HTR-8/SVneo (cell line): Measurements from ENCODE around the gene RFX2.
A peak's percentile ranks its signal among the peaks of the same experiment; 100 is the strongest.
"Not testable (repeated sequence)": the region's sequence is repeated elsewhere in the genome, so short reads cannot be mapped to it uniquely, and the experiment has no call there.

ENCODE experiments used
- DNase-seq: peaks from one replicate; pipeline ENCODE4 v3.0.0; 2011; ENCODE audit warnings: low spot score, mixed read lengths; ENCODE audit not compliant: insufficient read length
- FAIRE-seq: peaks from 2 replicates; lab custom pipeline; 2011; peaks lifted over from hg19 to GRCh38; lab: Jason Lieb, UNC

RFX2 gene

DNA sequence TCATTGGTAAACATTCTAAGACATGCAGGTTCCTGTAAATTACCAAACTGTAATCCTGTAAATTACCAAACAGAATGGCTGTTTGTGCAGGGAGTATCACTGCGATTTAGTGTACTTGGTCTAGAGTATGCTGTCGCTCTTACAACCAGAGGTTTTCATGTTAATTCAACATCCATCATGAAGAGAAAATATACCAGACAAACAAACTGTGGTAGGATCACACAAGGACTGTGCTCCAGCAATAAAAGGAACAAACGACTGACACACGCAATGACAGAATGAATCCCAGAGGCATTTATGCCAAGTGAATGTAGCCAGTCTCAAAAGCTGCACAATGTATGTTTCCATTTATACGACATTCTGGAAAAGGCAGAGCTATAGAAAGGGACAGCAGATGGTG lies 31.2 kb downstream of the RFX2 start:
- FAIRE-seq = no peak
- no peak for DNase-seq

DNA sequence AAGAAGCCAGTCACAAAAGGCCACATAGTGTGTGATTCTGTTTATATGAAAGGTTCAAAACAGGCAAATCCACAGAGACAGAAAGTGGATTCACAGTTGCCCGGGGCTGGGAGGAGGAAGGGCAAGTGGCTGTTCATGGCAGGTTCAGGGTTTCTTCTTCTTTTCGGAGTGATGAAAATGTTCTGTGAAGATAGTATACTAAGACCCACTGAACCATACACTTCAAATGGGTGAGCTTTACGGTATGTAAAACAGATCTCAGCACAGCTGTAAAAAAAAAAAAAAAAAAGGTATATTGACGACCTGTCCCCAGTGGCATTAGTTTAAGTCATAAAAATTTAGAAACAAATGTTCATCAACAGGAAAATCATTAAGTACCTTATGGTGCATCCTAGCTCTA lies 32.2 kb downstream of the RFX2 start:
- no peak for DNase-seq
- FAIRE-seq = no peak

DNA sequence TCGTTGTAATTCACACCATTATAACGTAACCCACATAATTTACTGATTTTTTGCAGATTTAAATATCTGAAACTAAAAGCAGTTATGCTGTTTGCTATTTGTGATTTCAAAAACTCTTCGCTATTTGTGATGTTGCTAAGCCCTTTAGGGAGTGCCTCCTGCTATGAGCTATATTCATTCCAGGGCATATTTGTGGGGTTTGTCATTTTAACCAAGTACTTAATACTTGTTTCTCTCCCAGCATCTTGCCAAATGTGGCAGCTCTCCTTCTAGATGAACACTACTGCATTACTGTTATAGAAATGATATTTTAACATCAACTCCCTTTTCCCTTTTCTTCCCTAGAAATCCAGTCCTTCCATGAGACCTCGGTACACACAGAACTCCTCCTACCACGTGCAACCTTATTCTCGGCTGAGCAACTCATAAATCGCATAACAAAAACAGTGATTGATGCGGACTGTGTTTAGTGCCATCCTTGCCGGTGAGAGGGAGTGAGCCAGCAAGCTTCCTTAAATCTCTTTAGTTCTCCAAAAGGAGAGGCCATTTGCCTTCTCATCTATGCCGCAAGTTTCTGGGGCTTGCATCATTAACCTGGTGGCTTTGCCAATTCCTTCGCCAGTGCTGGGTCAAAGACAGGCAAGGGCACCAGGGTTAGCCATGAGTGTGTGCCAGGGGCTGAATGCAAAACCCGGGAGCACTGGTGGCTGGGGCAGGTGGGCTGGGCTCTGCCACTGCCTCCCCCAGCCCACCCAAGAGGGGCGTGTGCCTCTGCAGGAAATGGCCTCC lies 33.4 kb downstream of the RFX2 start:
- FAIRE-seq (no peak), DNase-seq (peak; percentile 59)

DNA sequence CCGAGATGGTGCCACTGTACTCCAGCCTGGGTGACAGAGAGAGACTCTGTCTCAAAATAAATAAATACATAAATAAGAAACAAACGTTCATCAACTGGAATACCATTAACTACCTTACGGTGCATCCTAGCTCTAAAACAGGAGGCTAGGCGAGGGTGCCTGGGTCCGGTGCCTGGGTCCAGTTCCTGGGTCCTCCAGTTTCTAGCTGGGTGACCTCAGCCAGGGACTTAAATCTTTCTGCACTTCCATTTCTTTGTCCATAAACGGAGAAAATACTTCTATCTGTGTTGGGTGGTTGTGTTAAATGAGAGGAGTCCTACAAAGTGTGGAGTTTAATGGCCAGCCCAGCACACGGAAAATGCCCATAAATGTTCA lies 34.0 kb downstream of the RFX2 start:
- DNase-seq = no peak
- no peak for FAIRE-seq

DNA sequence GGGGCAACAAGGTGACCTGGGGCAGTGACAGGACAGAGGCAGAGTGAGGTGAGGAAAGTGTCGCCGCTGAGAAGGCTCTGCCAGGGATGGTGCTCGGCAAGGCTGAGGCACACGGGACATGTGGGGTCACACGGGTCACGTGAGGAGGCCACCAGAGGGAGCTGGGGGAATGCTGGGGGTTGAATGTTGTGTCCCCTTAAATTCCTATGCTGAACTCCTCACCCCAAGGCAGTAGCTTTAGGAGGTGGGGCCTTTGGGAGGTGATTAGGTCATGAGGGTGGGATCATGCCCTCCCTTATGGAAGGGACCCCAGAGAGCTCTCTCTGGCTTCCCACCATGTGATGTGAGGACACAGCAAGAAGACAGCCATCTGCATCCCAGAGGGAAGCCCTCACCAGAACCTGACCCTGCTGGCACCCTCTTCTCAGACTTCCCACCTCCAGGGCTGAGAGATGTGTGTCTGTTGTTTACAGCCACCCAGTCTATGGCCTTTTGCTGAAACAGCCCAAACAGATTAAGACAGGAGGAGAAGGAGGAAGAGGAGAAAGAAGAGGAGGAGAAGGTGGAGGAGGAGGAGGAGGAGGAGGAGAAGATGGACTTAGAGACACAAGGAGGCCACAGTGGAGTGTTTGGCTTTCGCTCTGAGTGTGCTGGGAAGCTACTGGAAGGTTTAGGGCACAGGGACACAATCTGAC lies 35.4 kb downstream of the RFX2 start:
- DNase-seq (no peak), FAIRE-seq (no peak)

DNA sequence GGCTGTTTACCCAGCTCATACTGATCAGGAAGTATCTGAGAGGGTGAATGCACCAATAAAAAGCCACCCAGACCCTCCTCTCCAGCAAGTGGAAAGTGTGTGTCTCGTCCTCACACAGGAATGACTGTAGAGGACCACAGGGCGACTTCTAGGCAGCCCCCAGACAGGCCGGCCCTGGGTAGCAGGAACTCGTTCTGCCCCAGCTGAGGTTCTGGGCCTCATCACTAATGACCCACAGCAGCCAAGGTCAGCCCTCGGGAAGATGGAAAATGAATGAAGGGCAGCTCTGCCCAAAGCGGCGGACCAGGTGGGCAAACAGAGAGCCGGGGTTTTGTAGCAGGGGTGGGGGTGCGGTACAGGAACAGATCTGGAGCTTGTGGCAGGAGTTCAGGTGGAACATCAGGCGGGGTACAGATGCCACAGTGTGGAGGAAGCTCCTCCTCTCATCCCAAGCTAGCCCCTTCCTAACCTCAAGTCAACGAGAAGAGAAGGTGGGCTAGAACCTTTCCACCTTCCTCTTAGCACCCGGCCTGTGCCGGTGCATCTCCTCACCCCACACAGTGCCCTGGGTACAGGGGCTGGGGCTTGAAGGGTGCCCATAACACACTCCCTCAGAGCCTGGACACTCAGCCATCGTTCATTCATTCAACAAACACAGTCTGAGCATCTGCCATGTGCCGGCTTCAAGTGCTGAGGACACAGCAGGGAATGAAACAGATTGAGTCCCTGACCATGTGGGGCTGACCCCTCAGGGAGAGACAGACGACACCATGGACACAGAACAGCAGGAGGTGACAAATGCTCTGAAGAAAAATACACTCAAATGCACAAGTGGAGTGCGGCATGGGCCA lies 36.2 kb downstream of the RFX2 start:
- DNase-seq (no peak), FAIRE-seq (no peak)

DNA sequence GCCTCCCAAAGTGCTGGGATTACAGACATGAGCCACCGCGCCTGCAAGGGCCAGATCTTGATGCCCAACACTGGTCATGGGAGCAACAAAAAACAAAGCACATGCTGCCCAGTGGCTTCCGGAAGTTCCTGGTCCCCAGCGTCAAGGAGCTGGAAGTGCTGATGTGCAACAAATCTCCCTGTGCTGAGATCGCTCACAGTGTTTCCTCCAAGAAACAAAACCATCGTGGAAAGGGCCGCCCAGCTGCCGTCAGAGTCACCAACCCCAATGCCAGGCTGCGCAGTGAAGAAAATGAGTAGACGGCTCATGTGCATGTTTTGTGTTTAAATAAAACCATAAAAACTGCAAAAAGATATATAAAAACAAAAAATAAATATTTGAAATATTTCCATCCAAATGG lies 37.1 kb downstream of the RFX2 start:
- not testable (repeated sequence) for FAIRE-seq, DNase-seq

DNA sequence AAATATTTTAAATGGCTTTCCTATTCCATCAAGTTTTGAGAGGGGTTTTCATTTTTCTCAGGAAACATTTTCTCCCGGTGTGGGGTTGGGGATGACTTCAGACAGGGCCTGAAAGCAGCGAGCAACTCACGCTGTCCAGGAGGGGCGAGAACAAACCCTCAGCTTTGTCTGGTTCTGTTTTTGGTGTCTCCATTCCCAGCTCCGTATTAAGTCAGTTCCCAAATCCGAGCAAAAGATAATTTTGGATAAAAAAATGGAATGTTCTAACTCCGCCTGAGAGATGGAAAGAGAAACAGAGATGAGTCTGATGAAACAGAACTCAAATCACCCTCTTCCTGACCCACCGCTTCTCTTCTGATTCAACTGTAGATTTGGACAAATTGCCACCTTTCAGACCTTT lies 38.4 kb downstream of the RFX2 start:
- DNase-seq (no peak), FAIRE-seq (no peak)

DNA sequence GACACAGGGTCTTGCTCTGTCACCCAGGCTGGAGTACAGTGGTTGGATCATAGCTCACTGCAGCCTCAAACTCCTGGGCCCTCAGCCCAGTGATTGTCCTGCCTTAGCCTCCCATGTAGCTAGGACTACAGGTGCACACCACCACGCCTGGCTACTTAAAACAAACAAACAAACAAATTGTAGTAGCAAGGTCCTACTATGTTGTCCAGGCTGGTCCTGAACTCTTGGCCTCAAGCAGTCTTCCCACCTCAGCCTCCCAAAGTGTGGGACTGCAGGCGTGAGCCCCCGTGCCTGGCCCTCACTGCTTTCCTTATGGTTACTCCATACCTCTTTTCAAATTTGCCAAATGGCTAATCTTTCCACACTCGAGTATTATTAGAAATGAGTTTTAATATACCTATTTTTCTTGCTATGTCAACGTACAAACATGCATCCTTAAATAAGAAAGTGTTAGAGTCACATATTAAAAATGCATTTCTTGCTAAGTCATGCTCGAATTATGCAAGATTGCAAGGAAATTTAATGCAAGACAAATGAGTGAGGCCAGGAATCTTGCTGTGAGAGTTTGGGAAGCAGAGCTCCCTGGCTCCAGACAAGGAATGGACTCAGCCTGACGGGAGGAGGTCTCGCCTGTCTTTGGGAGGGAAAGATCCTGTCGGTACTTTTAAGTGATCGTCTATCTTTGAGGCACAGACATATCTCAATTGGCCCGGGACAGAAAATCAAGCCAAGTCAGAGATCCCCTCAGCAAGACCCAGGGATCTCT lies 39.4 kb downstream of the RFX2 start:
- DNase-seq (no peak), FAIRE-seq (no peak)

DNA sequence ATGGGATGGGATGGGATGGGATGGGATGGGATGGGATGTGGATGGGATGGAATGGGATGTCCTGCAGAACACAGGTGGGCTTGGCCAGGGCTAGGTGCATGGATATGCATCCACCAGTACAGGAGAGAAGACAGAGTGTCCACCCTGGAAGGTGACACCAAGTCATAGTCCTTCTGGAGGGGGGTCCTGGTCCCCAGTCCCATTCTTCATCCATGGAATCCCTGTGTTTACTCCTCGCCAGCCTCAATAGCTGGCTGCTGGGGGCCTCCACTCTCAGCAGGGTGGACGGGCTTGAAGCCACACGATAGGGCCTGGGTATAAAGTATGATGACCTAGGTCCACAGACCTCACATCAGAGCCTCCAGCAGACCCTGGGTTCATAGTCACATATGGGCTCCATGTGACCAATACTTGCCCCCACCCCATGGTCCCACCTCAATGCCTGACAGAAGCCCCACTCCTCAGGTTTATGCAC lies 40.1 kb downstream of the RFX2 start:
- FAIRE-seq = no peak
- no peak for DNase-seq

DNA sequence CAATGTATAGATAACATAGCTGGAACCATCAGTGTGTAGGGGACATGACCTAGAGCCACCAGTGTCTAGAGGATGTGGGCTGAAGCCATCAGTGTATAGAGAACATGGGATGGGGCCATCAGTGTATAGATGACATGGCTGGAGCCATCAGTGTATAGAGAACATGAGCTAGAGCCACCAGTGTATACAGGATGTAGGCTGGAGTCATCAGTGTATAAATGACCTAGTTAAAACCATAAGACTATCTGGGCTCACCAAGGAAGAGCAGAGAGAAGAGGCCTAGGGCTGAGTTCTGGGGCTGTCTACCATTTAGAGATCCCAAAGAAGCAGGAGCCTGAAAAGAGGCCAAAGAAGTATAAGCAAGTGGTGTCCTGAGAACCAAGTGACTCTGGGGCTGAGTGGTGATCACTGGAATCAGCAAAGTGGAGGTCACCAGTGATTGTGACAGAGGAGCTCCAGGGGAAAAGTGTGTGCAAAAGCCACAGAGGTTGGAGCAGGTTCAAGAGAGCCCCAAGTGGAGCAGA lies 41.0 kb downstream of the RFX2 start:
- FAIRE-seq (no peak), DNase-seq (no peak)

DNA sequence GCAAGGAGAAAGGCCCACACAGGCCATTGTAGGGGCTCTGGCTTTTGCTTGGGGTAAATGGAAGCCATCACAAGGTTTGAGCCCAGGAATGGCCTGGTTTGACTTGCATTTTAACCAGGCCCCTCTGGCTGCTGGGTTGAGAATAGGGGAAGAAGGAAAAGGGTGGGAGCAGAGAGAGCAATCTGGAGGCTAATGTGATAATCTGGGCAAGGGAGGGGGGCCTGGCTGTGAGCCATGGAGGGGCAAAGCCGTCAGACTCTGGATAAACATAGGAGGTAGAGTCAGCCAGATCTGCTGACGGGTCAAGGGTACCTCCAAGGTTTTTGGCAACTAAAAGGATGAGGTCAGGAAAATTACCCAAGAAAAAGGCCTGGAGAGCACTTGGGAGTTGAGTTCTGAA lies 41.6 kb downstream of the RFX2 start:
- FAIRE-seq (no peak), DNase-seq (no peak)

DNA sequence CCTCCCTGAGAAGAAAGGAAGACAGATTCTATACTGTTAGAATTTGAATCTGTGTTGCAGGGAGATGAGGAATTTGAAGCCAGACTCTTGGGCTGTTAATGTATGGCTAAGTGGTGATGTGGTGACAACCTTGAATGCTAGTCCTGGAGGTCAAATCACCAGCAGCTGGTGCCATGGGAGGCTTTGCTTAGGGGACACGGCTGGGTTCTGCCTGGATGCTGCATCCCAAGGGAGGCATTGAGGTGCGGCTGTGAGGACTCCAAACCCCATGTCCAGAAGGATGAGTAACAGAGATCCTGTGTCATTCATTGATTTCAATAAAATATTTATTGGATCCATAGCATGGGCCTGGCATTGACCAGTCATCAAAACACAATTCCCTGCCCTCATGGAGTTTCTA lies 42.3 kb downstream of the RFX2 start:
- FAIRE-seq (no peak), DNase-seq (no peak)

DNA sequence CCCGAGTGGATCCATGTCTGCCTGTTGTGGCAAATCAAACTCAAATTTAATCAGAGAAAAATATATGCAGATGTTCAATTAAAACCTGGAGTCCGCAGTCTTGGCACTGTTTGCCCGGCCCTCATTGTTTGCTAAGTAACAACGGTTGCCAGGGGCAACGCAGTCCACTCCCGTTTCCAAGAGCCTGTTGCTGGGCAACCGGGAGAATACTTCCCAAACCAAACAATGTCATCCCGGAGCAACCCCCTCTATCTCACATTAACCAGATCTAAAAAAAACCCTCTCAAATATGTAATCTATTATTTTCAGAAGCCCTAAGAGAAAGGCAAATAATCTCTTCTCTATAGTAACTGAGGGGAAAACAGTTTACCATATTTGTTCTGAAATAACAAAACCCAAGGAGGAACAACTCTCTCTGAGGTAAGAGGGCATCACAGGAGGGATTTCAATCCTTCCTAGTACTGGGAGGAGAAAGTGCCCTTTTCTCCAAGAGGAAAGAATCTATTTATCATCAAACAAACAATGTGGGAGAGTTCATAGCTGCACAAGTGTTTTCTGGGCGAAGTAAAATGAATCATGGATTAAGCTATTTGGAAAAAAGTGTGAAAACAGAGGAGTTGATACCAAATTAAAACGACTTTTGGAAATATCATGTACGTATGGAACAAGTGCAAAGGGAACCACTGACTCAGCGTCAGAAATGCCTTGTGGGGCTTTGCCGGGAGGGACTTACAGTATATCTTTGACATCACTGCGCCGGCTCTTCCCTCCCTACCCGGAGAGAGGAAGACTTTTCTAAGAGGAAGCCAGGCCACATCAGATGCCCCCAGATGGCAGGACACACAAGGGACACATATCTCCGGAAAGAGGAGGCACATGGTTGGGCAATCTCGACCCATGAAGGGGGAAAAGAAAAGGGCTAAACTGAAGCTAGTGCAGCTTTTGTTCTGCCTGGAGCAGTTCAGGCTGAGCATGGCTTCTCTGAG lies 43.3 kb downstream of the RFX2 start:
- DNase-seq (no peak), FAIRE-seq (no peak)

DNA sequence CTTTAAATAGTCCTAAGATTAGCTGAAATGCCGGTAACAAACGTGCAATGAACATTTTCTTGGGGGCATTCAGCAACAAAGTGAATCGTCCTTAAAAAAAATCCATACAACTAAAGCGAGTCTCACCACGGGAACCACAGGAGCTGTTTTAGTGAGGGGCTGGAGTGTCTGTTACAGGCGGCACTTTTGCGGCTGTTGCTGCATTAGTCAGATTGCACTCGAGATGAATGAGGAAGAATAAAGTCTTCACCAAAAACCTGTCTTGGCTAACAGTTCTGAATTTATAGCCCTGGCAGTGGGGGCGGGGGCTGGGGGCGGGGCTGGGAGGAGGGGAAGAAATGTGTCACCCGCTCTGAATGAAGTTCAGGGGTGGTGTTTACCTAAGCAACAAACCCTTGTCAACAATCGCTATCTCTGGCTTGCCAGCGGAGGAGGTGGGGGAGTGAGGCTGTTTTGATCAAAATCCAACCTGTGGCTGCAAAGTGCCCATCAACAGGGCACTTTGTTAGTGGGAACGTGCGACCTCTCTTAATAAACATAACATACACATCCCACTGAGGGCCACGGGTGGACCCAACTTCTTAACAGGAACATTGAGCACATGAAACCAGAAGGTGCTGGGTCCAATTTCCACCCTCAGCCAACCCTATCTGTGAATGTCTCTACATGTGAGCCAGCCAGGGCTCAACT lies 44.5 kb downstream of the RFX2 start:
- no peak for DNase-seq
- no peak for FAIRE-seq

DNA sequence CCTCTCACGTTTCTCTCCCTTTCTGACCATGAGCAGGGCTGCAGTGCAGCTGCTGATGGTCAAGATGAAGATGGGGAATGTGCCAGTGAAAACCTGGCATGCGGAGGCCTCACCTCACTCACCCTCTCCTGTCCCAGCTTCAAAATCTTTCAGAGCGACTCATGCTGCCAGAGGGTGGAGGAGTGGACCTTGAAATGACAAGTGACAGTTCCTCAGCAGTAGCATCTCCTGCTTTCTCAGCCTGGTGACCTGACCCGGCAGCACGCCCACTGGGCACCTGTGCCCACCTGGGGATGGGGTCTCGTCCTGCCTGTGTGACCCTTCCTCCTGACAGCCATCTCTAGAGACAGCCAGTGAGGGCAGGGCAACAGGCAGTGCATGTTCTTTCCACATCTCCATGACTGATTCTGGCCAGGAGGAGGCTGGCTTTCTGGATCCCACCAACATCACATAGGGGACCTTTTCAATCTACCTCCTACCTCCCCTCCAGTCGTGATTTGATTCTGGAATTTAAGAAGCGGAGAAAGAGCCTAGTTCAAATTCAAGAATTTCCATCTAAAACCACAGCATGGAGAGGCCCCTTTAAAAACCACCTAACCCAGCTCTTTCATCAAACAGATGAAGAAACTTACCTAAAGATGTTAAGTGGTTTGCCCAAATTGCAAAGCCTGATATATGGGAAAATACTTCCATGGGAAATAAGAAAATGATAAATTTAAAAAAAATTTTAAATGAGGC lies 45.8 kb downstream of the RFX2 start:
- FAIRE-seq = no peak
- DNase-seq = no peak

DNA sequence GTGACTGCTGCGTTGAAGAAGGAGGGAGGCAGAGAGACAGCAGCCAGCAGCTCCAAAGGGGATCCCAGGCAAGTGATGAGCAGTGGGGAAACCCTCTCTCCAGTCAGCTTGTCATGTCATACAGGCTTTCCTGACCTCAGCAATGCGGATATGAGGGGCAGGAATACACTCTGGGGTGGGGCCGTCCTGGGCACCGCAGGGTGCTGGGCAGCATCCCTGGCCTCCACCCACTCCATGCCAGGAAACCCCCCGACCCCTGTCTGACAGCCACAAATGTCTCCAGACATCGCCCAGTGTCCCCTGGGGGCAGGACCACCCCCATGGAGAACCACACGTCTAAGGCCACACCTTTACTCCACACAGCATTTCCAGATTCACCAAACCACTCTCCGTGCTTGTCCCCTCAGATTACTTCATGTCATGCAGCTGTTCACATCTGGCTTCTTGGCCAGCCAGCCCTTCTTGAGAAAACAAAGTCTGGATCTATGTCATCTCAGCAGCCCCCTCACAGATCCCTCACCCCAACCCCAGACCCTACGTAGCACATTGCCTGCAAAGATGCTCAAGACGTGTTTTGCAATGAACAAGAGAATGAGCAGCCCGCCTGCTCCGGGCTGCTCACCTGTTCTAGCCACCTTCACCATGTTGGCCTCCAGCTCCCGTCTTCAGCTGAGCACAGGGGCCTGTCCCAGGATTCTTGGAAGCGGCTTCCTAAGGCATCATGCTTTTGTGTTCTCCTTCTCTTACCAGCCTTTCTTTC lies 46.5 kb downstream of the RFX2 start:
- no peak for DNase-seq
- no peak for FAIRE-seq
